ENCODE results near the gene CCL14. TPM values are rescaled to one million over a fixed set of nuclear protein-coding genes. Genes with fewer than 3 reads are reported as not detected.

Gene CCL14
- total RNA-seq, 5 donors from 2014 or later (not counting 1 experiment from before 2014, with no cell fraction given) = not detected

GRCh38 chr17:35982409-35983191 lies 3.9 kb downstream of the CCL14 start:
- DNase-seq (no peak), ATAC-seq (replicated peaks in 1 of 4) (no peak)
- Mint-ChIP-seq H3K4me3 (no peak overlapping the region), H3K27ac (no peak overlapping the region), H3K9me3 (no peaks in the 10 kb centered on the region), H3K36me3 (no peaks in the 10 kb centered on the region), H3K27me3 (peaks cover 8 to 10% of the 10 kb centered on the region in 2 donors), H3K4me1 (no peaks in the 10 kb centered on the region)
- H3K4me3 ChIP-seq (ENCODE audit: control insufficient read depth in 1 of 2, extremely low read depth in 1 of 2, low read length in 1 of 2) = no peak overlapping the region
- WGBS (ENCODE audit: insufficient coverage) = 82% methylated on average over 2 of the region's 3 CpGs
- H3K27ac ChIP-seq (ENCODE audit: low read length) = no peak overlapping the region
- H3K4me1 ChIP-seq (ENCODE audit: control insufficient read depth in 1 of 2, extremely low read depth in 1 of 2, insufficient read depth in 2 of 2, low read length in 2 of 2) = peaks cover 0 to 9% of the 10 kb centered on the region in 2 experiments
- no peaks in the 10 kb centered on the region for H3K36me3 ChIP-seq (ENCODE audit: control insufficient read depth in 2 of 2, extremely low read depth in 1 of 2, insufficient read depth in 1 of 2, low read length in 1 of 2)
- CTCF ChIA-PET = interaction anchor here in 1 of 2 donors (0.5 to 1.0 kb wide), 3 partner anchors 18 to 1334 kb away, joined by 3 to 4 read pairs (median 3); no protein-coding TSS in a partner anchor
- no peaks in the 10 kb centered on the region for H3K9me3 ChIP-seq
- POLR2A ChIA-PET = no interaction called here
- peaks cover 0 to 11% of the 10 kb centered on the region in 2 experiments for H3K27me3 ChIP-seq (replicated peaks in 1 of 2; ENCODE audit: control insufficient read depth in 2 of 2, extremely low read depth in 1 of 2, insufficient read depth in 2 of 2, low read length in 1 of 2)

- Mint-ChIP-seq H3K27me3 (peaks cover 8 to 10% of the 10 kb centered on the region in 2 donors), H3K36me3 (no peaks in the 10 kb centered on the region), H3K4me3 (no peak overlapping the region), H3K4me1 (no peaks in the 10 kb centered on the region), H3K27ac (no peak overlapping the region), H3K9me3 (no peaks in the 10 kb centered on the region)
- ChIA-PET CTCF (interaction anchor here (0.6 to 1.0 kb wide), 4 partner anchors 107 to 1333 kb away, joined by 3 to 4 read pairs (median 4); no protein-coding TSS in a partner anchor), POLR2A (no interaction called here)
- ATAC-seq (replicated peaks in 1 of 4) (no peak), DNase-seq (peak in 1 of 35 experiments; percentile 22)
- Histone ChIP-seq H3K4me3 (ENCODE audit: control insufficient read depth in 1 of 2, extremely low read depth in 1 of 2, low read length in 1 of 2) (no peak overlapping the region), H3K36me3 (ENCODE audit: control insufficient read depth in 2 of 2, extremely low read depth in 1 of 2, insufficient read depth in 1 of 2, low read length in 1 of 2) (no peaks in the 10 kb centered on the region), H3K4me1 (ENCODE audit: control insufficient read depth in 1 of 2, extremely low read depth in 1 of 2, insufficient read depth in 2 of 2, low read length in 2 of 2) (peaks cover 0 to 9% of the 10 kb centered on the region in 2 experiments), H3K27me3 (replicated peaks in 1 of 2; ENCODE audit: control insufficient read depth in 2 of 2, extremely low read depth in 1 of 2, insufficient read depth in 2 of 2, low read length in 1 of 2) (peaks cover 0 to 13% of the 10 kb centered on the region in 2 experiments), H3K27ac (ENCODE audit: low read length) (no peak overlapping the region), H3K9me3 (no peaks in the 10 kb centered on the region)
- 81% methylated on average over 3 of the region's 4 CpGs for WGBS (ENCODE audit: insufficient coverage)
These were observed 4.6 kb downstream of the CCL14 start for GRCh38 chr17:35981908-35982330.

- CTCF ChIA-PET = interaction anchor here (0.7 to 1.0 kb wide), 2 partner anchors 168 to 713 kb away, joined by 4 read pairs; no protein-coding TSS in a partner anchor
- no peak for DNase-seq
- no peak within 1 kb of the TSS for H3K27ac Mint-ChIP-seq
These were observed 5.3 kb downstream of the CCL14 start, which contains the start of gene CCL16 for GRCh38 chr17:35981246-35981645. TSS of gene CCL16 (minus strand) at chr17:35981497. CDS start at chr17:35981420, 77 bp downstream.

GRCh38 chr17:35978346-35978745 lies 8.2 kb downstream of the CCL14 start:
- no peak for DNase-seq
- WGBS (ENCODE audit: insufficient coverage) = no CpG with 5 or more reads among the region's 3 CpGs
- Mint-ChIP-seq H3K36me3 (no peaks in the 10 kb centered on the region), H3K9me3 (no peaks in the 10 kb centered on the region), H3K4me1 (peaks cover 0 to 2% (median 2%) of the 10 kb centered on the region in 3 donors), H3K27ac (no peak overlapping the region), H3K27me3 (peaks cover 5 to 10% of the 10 kb centered on the region in 2 donors), H3K4me3 (no peak overlapping the region)
- Histone ChIP-seq H3K27me3 (replicated peaks in 1 of 2; ENCODE audit: control insufficient read depth in 2 of 2, extremely low read depth in 1 of 2, insufficient read depth in 2 of 2, low read length in 1 of 2) (peaks cover 0 to 3% of the 10 kb centered on the region in 2 experiments), H3K36me3 (ENCODE audit: control insufficient read depth in 2 of 2, extremely low read depth in 1 of 2, insufficient read depth in 1 of 2, low read length in 1 of 2) (no peaks in the 10 kb centered on the region), H3K4me3 (ENCODE audit: control insufficient read depth in 1 of 2, extremely low read depth in 1 of 2, low read length in 1 of 2) (no peak overlapping the region), H3K9me3 (no peaks in the 10 kb centered on the region), H3K27ac (ENCODE audit: low read length) (no peak overlapping the region), H3K4me1 (ENCODE audit: control insufficient read depth in 1 of 2, extremely low read depth in 1 of 2, insufficient read depth in 2 of 2, low read length in 2 of 2) (peaks cover 0 to 9% of the 10 kb centered on the region in 2 experiments)
- ChIA-PET POLR2A (no interaction called here), CTCF (interaction anchor here in 1 of 2 donors (1.1 kb wide), 1 partner anchor 103 kb away, joined by 3 read pairs; no protein-coding TSS in a partner anchor)
- ATAC-seq (replicated peaks in 1 of 4) = no peak

More at GRCh38 chr17:35981246-35981645, 5.3 kb downstream of the CCL14 start, which contains the start of gene CCL16:
- ATAC-seq (replicated peaks in 1 of 4) = no peak
- Histone ChIP-seq H3K9me3 (no peaks in the 10 kb centered on the region), H3K36me3 (ENCODE audit: control insufficient read depth in 2 of 2, extremely low read depth in 1 of 2, insufficient read depth in 1 of 2, low read length in 1 of 2) (no peaks in the 10 kb centered on the region), H3K4me3 (ENCODE audit: control insufficient read depth in 1 of 2, extremely low read depth in 1 of 2, low read length in 1 of 2) (no peak within 1 kb of the TSS), H3K4me1 (ENCODE audit: control insufficient read depth in 1 of 2, extremely low read depth in 1 of 2, insufficient read depth in 2 of 2, low read length in 2 of 2) (peaks cover 0 to 9% of the 10 kb centered on the region in 2 experiments), H3K27ac (ENCODE audit: low read length) (no peak within 1 kb of the TSS), H3K27me3 (replicated peaks in 1 of 2; ENCODE audit: control insufficient read depth in 2 of 2, extremely low read depth in 1 of 2, insufficient read depth in 2 of 2, low read length in 1 of 2) (peaks cover 0 to 13% of the 10 kb centered on the region in 2 experiments)
- no peak within 1 kb of the TSS for H3K4me3 Mint-ChIP-seq
- no peaks in the 10 kb centered on the region for H3K36me3 Mint-ChIP-seq
- H3K9me3 Mint-ChIP-seq = no peaks in the 10 kb centered on the region
- H3K4me1 Mint-ChIP-seq = no peaks in the 10 kb centered on the region
- POLR2A ChIA-PET = no interaction called here
- 90% methylated on average over 6 of the region's 12 CpGs for WGBS (ENCODE audit: insufficient coverage)
- peaks cover 10% of the 10 kb centered on the region in 2 donors for H3K27me3 Mint-ChIP-seq

GRCh38 chr17:35977509-35977908 lies 9.0 kb downstream of the CCL14 start:
- DNase-seq (no peak), ATAC-seq (replicated peaks in 1 of 4) (no peak)
- CTCF ChIA-PET = interaction anchor here in 1 of 2 donors (1.1 kb wide), 1 partner anchor 102 kb away, joined by 3 read pairs; no protein-coding TSS in a partner anchor
- Mint-ChIP-seq H3K9me3 (no peaks in the 10 kb centered on the region), H3K4me1 (peaks cover 0 to 2% (median 2%) of the 10 kb centered on the region in 3 donors), H3K27me3 (peaks cover 5 to 10% of the 10 kb centered on the region in 2 donors), H3K27ac (no peak overlapping the region), H3K36me3 (no peaks in the 10 kb centered on the region), H3K4me3 (no peak overlapping the region)
- H3K36me3 ChIP-seq (ENCODE audit: control insufficient read depth in 2 of 2, extremely low read depth in 1 of 2, insufficient read depth in 1 of 2, low read length in 1 of 2) = no peaks in the 10 kb centered on the region
- POLR2A ChIA-PET = no interaction called here
- H3K27me3 ChIP-seq (replicated peaks in 1 of 2; ENCODE audit: control insufficient read depth in 2 of 2, extremely low read depth in 1 of 2, insufficient read depth in 2 of 2, low read length in 1 of 2) = peaks cover 0 to 3% of the 10 kb centered on the region in 2 experiments
- H3K4me3 ChIP-seq (ENCODE audit: control insufficient read depth in 1 of 2, extremely low read depth in 1 of 2, low read length in 1 of 2) = no peak overlapping the region
- no peak overlapping the region for H3K27ac ChIP-seq (ENCODE audit: low read length)
- peaks cover 0 to 9% of the 10 kb centered on the region in 2 experiments for H3K4me1 ChIP-seq (ENCODE audit: control insufficient read depth in 1 of 2, extremely low read depth in 1 of 2, insufficient read depth in 2 of 2, low read length in 2 of 2)
- 94% methylated on average over 7 of the region's 7 CpGs for WGBS (ENCODE audit: insufficient coverage)
- H3K9me3 ChIP-seq = no peaks in the 10 kb centered on the region
